Endodermal cell (in vitro differentiated cells): ENCODE data around the gene TNFRSF1B. TPM values are rescaled to one million over a fixed set of nuclear protein-coding genes. Genes with fewer than 3 reads are reported as not detected.
A peak's percentile ranks its signal among the peaks of the same experiment; 100 is the strongest.

Source experiments
- DNase-seq: peaks from one replicate; pipeline ENCODE4 v3.0.0-alpha.2; 2017
- H3K27ac ChIP-seq: 2 replicates; pipeline ENCODE4 v1.5.1; 2013; ENCODE audit warnings: mild to moderate bottlenecking, low read depth, low read length, moderate library complexity
- H3K27me3 ChIP-seq: 2 replicates; pipeline ENCODE4 v1.6.1; 2013; ENCODE audit warnings: mild to moderate bottlenecking, low read length, moderate library complexity; ENCODE audit not compliant: insufficient read depth, control insufficient read depth, poor library complexity, severe bottlenecking
- H3K36me3 ChIP-seq: 2 replicates; pipeline ENCODE4 v1.7.0; 2013; ENCODE audit warnings: mild to moderate bottlenecking, low read length, moderate library complexity; ENCODE audit not compliant: control insufficient read depth, insufficient read depth
- H3K4me1 ChIP-seq: one replicate; pipeline ENCODE4 v1.7.0; 2013; ENCODE audit warnings: low read length; ENCODE audit not compliant: control insufficient read depth, insufficient read depth
- H3K4me3 ChIP-seq: 2 replicates; pipeline ENCODE4 v1.5.1; 2013; ENCODE audit warnings: mild to moderate bottlenecking, low read length, moderate library complexity
- H3K9ac ChIP-seq: 2 replicates; pipeline ENCODE4 v1.6.1; 2013; ENCODE audit warnings: mild to moderate bottlenecking, low read length, moderate library complexity; ENCODE audit not compliant: poor library complexity, severe bottlenecking; ENCODE audit errors: extremely low read depth
- H3K9me3 ChIP-seq: 2 replicates; pipeline ENCODE4 v1.6.1; 2013; ENCODE audit warnings: mild to moderate bottlenecking, low read length, moderate library complexity; ENCODE audit not compliant: control insufficient read depth
- H3K27ac Mint-ChIP-seq: 2 replicates; pipeline ENCODE4 v1.8.0; 2020; ENCODE audit warnings: mixed read lengths
- H3K27me3 Mint-ChIP-seq: 2 replicates; pipeline ENCODE4 v1.8.0; 2021; ENCODE audit warnings: mild to moderate bottlenecking, mixed read lengths; ENCODE audit not compliant: insufficient read depth
- H3K36me3 Mint-ChIP-seq: 2 replicates; pipeline ENCODE4 v1.8.0; 2020; ENCODE audit warnings: low read depth, mixed read lengths
- H3K4me1 Mint-ChIP-seq: 2 replicates; pipeline ENCODE4 v1.8.0; 2020; ENCODE audit warnings: mixed read lengths
- H3K4me3 Mint-ChIP-seq: 2 replicates; pipeline ENCODE4 v1.8.0; 2020; ENCODE audit warnings: mild to moderate bottlenecking, moderate library complexity, mixed read lengths
- H3K9me3 Mint-ChIP-seq: 2 replicates; pipeline ENCODE4 v1.8.0; 2020; ENCODE audit warnings: mild to moderate bottlenecking, mixed read lengths
- CTCF ChIP-seq: fragments of 200-600 bp; sonication (generic); conservative IDR thresholded peaks from 2 replicates; pipeline ENCODE4 v1.5.0; 2021; ENCODE audit warnings: antibody characterized with exemption, mild to moderate bottlenecking
- WGBS, 2 experiments: methylation state at CpG; one replicate each; pipeline versions ENCODE4 v1.1.5 to v1.1.7; 2013; ENCODE audit warnings: missing lambda C conversion rate in 2 of 2, mixed read lengths in 1 of 2; ENCODE audit not compliant: insufficient coverage in 1 of 2, insufficient read length in 1 of 2; 5-methylcytosine and 5-hydroxymethylcytosine counted together
- total RNA-seq, 2 donors: library from RNA; stranded (reverse); fragmentation: NEBNext Ultra II Directional in 1 of 2; extraction: Animal tissue kit (Norgen Biotek cat#: 25700) in 1 of 2; gene quantifications; 2 replicates in 1 of 2; 3 replicates in 1 of 2; pipeline ENCODE4 v1.2.1, GENCODE V29; 2021

The TNFRSF1B gene
- total RNA-seq, 2 donors from 2014 or later: 0.24 to 0.40 TPM

- DNase-seq: peak; percentile 67
- Mint-ChIP-seq H3K27me3 (peaks cover 4% of the 10 kb centered on the region), H3K4me3 (no peak overlapping the region), H3K9me3 (no peaks in the 10 kb centered on the region), H3K4me1 (peaks cover 4% of the 10 kb centered on the region), H3K36me3 (no peaks in the 10 kb centered on the region), H3K27ac (no peak overlapping the region)
- H3K9me3 ChIP-seq: no peaks in the 10 kb centered on the region
- no peaks in the 10 kb centered on the region for H3K27me3 ChIP-seq
- H3K27ac ChIP-seq: no peak overlapping the region
- no peak for TF ChIP-seq CTCF
- no peak overlapping the region for H3K4me3 ChIP-seq
- 68 to 84% methylated on average over 13 to 24 of the region's 24 CpGs for WGBS, 2 experiments
- no peak overlapping the region for H3K9ac ChIP-seq
- H3K4me1 ChIP-seq: no peaks in the 10 kb centered on the region
- no peaks in the 10 kb centered on the region for H3K36me3 ChIP-seq
Observed at GRCh38 chr1:12177156-12177998, 10.6 kb downstream of the TNFRSF1B start.

- WGBS, 2 experiments: 89% methylated on average over 13 to 14 of the region's 14 CpGs
Observed at GRCh38 chr1:12177999-12178441, 11.2 kb downstream of the TNFRSF1B start.

GRCh38 chr1:12178511-12178910 is 11.7 kb downstream of the TNFRSF1B start:
- Mint-ChIP-seq H3K27ac (no peak overlapping the region), H3K9me3 (no peaks in the 10 kb centered on the region), H3K4me1 (peaks cover 4% of the 10 kb centered on the region), H3K4me3 (no peak overlapping the region), H3K36me3 (no peaks in the 10 kb centered on the region), H3K27me3 (peaks cover 8% of the 10 kb centered on the region)
- Histone ChIP-seq H3K27ac (no peak overlapping the region), H3K4me1 (no peaks in the 10 kb centered on the region), H3K9me3 (no peaks in the 10 kb centered on the region), H3K27me3 (no peaks in the 10 kb centered on the region), H3K4me3 (no peak overlapping the region), H3K36me3 (no peaks in the 10 kb centered on the region), H3K9ac (no peak overlapping the region)
- TF ChIP-seq CTCF: no peak
- WGBS, 2 experiments: 79 to 87% methylated on average over 11 of the region's 11 CpGs
- no peak for DNase-seq

More at GRCh38 chr1:12177999-12178441, 11.2 kb downstream of the TNFRSF1B start:
- Histone ChIP-seq H3K4me3 (no peak overlapping the region), H3K36me3 (no peaks in the 10 kb centered on the region), H3K4me1 (no peaks in the 10 kb centered on the region), H3K27ac (no peak overlapping the region), H3K27me3 (no peaks in the 10 kb centered on the region), H3K9me3 (no peaks in the 10 kb centered on the region), H3K9ac (no peak overlapping the region)
- no peak for DNase-seq
- H3K9me3 Mint-ChIP-seq: no peaks in the 10 kb centered on the region
- H3K4me3 Mint-ChIP-seq: no peak overlapping the region
- no peak for TF ChIP-seq CTCF
- peaks cover 8% of the 10 kb centered on the region for H3K27me3 Mint-ChIP-seq
- no peaks in the 10 kb centered on the region for H3K36me3 Mint-ChIP-seq
- H3K27ac Mint-ChIP-seq: no peak overlapping the region
- H3K4me1 Mint-ChIP-seq: peaks cover 4% of the 10 kb centered on the region
